Endodermal cell (in vitro differentiated cells): ENCODE results near the gene ZC3H11A. TPM values are rescaled to one million over a fixed set of nuclear protein-coding genes. Genes with fewer than 3 reads are reported as not detected.

Source experiments
- DNase-seq: peaks from one replicate; pipeline ENCODE4 v3.0.0-alpha.2; 2017
- H3K27ac ChIP-seq: 2 replicates; pipeline ENCODE4 v1.5.1; 2013; ENCODE audit warnings: mild to moderate bottlenecking, low read depth, low read length, moderate library complexity
- H3K27me3 ChIP-seq: 2 replicates; pipeline ENCODE4 v1.6.1; 2013; ENCODE audit warnings: mild to moderate bottlenecking, low read length, moderate library complexity; ENCODE audit not compliant: insufficient read depth, control insufficient read depth, poor library complexity, severe bottlenecking
- H3K36me3 ChIP-seq: 2 replicates; pipeline ENCODE4 v1.7.0; 2013; ENCODE audit warnings: mild to moderate bottlenecking, low read length, moderate library complexity; ENCODE audit not compliant: control insufficient read depth, insufficient read depth
- H3K4me1 ChIP-seq: one replicate; pipeline ENCODE4 v1.7.0; 2013; ENCODE audit warnings: low read length; ENCODE audit not compliant: control insufficient read depth, insufficient read depth
- H3K4me3 ChIP-seq: 2 replicates; pipeline ENCODE4 v1.5.1; 2013; ENCODE audit warnings: mild to moderate bottlenecking, low read length, moderate library complexity
- H3K9ac ChIP-seq: 2 replicates; pipeline ENCODE4 v1.6.1; 2013; ENCODE audit warnings: mild to moderate bottlenecking, low read length, moderate library complexity; ENCODE audit not compliant: poor library complexity, severe bottlenecking; ENCODE audit errors: extremely low read depth
- H3K9me3 ChIP-seq: 2 replicates; pipeline ENCODE4 v1.6.1; 2013; ENCODE audit warnings: mild to moderate bottlenecking, low read length, moderate library complexity; ENCODE audit not compliant: control insufficient read depth
- H3K27ac Mint-ChIP-seq: 2 replicates; pipeline ENCODE4 v1.8.0; 2020; ENCODE audit warnings: mixed read lengths
- H3K27me3 Mint-ChIP-seq: 2 replicates; pipeline ENCODE4 v1.8.0; 2021; ENCODE audit warnings: mild to moderate bottlenecking, mixed read lengths; ENCODE audit not compliant: insufficient read depth
- H3K36me3 Mint-ChIP-seq: 2 replicates; pipeline ENCODE4 v1.8.0; 2020; ENCODE audit warnings: low read depth, mixed read lengths
- H3K4me1 Mint-ChIP-seq: 2 replicates; pipeline ENCODE4 v1.8.0; 2020; ENCODE audit warnings: mixed read lengths
- H3K4me3 Mint-ChIP-seq: 2 replicates; pipeline ENCODE4 v1.8.0; 2020; ENCODE audit warnings: mild to moderate bottlenecking, moderate library complexity, mixed read lengths
- H3K9me3 Mint-ChIP-seq: 2 replicates; pipeline ENCODE4 v1.8.0; 2020; ENCODE audit warnings: mild to moderate bottlenecking, mixed read lengths
- WGBS, 2 experiments: methylation state at CpG; one replicate each; pipeline versions ENCODE4 v1.1.5 to v1.1.7; 2013; ENCODE audit warnings: missing lambda C conversion rate in 2 of 2, mixed read lengths in 1 of 2; ENCODE audit not compliant: insufficient coverage in 1 of 2, insufficient read length in 1 of 2; 5-methylcytosine and 5-hydroxymethylcytosine counted together
- total RNA-seq, 2 donors: library from RNA; stranded (reverse); fragmentation: NEBNext Ultra II Directional in 1 of 2; extraction: Animal tissue kit (Norgen Biotek cat#: 25700) in 1 of 2; gene quantifications; 2 replicates in 1 of 2; 3 replicates in 1 of 2; pipeline ENCODE4 v1.2.1, GENCODE V29; 2021
- TF ChIP-seq, protein P1 (sequence below): fragments of 200-600 bp; sonication (generic); conservative IDR thresholded peaks from 2 replicates; pipeline ENCODE4 v1.5.0; 2021; ENCODE audit warnings: antibody characterized with exemption, mild to moderate bottlenecking

Gene ZC3H11A
- total RNA-seq, 2 donors from 2014 or later = 83.9 to 119 TPM

DNA sequence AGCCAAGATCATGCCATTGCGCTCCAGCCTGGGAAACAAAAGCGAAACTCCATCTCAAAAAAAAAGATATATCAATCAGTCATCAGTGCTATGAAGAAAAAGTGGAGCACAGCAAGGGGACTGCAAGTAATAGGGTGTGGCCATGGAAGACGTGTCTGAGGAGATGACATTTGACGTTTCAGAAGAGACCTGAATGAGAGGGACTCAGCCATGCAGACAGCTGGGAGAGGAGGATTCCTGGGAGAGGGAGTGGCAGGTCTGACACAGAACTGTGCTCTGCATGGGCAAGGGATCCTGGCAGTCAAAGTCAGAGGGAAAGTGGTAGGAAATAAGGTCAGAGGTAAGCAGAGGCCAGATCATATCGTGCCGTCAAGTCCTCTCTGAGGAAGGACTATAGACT lies 27.2 kb upstream of the ZC3H11A start:
- no peaks in the 10 kb centered on the region for H3K9me3 ChIP-seq
- peaks cover 6% of the 10 kb centered on the region for H3K27me3 Mint-ChIP-seq
- H3K36me3 Mint-ChIP-seq = no peaks in the 10 kb centered on the region
- no peak for DNase-seq
- no peak overlapping the region for H3K4me3 Mint-ChIP-seq
- no peak overlapping the region for H3K27ac Mint-ChIP-seq
- 91 to 92% methylated on average over 4 to 6 of the region's 6 CpGs for WGBS, 2 experiments
- no peaks in the 10 kb centered on the region for H3K9me3 Mint-ChIP-seq
- H3K36me3 ChIP-seq = no peaks in the 10 kb centered on the region
- no peaks in the 10 kb centered on the region for H3K4me1 ChIP-seq
- no peaks in the 10 kb centered on the region for H3K27me3 ChIP-seq
- H3K27ac ChIP-seq = no peak overlapping the region
- TF ChIP-seq, protein P1, sequence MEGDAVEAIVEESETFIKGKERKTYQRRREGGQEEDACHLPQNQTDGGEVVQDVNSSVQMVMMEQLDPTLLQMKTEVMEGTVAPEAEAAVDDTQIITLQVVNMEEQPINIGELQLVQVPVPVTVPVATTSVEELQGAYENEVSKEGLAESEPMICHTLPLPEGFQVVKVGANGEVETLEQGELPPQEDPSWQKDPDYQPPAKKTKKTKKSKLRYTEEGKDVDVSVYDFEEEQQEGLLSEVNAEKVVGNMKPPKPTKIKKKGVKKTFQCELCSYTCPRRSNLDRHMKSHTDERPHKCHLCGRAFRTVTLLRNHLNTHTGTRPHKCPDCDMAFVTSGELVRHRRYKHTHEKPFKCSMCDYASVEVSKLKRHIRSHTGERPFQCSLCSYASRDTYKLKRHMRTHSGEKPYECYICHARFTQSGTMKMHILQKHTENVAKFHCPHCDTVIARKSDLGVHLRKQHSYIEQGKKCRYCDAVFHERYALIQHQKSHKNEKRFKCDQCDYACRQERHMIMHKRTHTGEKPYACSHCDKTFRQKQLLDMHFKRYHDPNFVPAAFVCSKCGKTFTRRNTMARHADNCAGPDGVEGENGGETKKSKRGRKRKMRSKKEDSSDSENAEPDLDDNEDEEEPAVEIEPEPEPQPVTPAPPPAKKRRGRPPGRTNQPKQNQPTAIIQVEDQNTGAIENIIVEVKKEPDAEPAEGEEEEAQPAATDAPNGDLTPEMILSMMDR = no peak
- peaks cover 12% of the 10 kb centered on the region for H3K4me1 Mint-ChIP-seq
- no peak overlapping the region for H3K9ac ChIP-seq
- H3K4me3 ChIP-seq = no peak overlapping the region

DNA sequence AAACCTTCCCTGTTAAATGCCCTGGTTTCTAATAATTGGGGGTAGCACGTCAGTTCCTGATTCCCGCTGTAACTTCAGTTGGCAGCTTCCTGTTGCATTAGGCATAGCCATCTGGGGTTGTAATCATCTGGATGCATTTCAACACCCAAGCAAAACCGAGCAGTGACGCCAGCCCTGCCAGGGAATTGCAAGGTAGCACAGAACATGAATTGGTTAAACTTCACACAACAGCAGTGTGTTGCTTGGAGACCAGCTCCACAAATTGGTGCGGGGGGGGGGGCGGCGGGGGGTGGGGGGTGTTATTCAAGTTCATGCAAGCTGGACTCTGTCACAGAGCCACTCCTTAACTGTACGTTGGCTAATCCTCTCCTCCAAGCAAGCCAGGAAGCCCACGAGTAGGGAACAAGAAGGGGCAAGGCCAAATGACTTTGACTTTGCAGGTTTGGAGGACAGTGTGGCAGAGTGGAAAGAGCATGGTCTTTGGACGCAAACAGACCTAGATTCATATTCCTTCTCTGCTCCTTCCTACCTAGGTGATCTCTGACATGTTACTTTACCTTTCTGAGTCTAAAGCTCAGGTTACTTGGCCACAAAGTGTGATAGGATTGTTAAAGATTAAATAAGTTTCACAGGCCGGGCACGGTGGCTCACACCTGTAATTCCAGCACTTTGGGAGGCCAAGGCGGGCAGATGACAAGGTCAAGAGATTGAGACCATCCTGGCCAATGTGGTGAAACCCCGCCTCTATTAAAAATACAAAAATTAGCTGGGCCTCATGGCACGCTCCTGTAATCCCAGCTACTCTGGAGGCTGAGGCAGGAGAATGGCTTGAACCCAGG lies 25.7 kb upstream of the ZC3H11A start:
- Mint-ChIP-seq H3K36me3 (no peaks in the 10 kb centered on the region), H3K4me1 (peaks cover 12% of the 10 kb centered on the region), H3K9me3 (no peaks in the 10 kb centered on the region), H3K4me3 (no peak overlapping the region), H3K27ac (no peak overlapping the region), H3K27me3 (peaks cover 6% of the 10 kb centered on the region)
- DNase-seq = no peak
- TF ChIP-seq, protein P1 = no peak
- no peaks in the 10 kb centered on the region for H3K4me1 ChIP-seq
- WGBS, 2 experiments = 88 to 92% methylated on average over 9 to 12 of the region's 15 CpGs
- H3K9ac ChIP-seq = no peak overlapping the region
- no peak overlapping the region for H3K27ac ChIP-seq
- no peaks in the 10 kb centered on the region for H3K9me3 ChIP-seq
- no peak overlapping the region for H3K4me3 ChIP-seq
- no peaks in the 10 kb centered on the region for H3K27me3 ChIP-seq
- no peaks in the 10 kb centered on the region for H3K36me3 ChIP-seq

DNA sequence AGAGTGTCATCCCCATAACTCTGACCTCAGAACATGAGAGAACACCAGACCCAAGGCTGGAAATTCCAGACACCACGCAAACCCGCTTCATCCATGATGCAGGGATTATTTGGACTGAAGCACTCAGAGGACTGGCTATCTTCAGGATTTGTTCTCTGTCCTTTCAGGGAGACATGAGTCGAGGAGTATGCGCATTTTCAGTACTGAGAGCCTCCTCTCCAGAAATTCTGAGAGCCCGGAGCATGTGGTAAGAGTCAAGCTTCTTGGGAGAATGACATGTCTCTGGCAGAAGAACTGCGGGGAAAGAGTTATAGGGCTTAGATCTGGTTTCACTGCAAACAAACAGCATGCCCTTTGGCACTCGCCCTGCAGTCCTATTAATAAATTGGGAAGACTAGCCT lies 23.5 kb upstream of the ZC3H11A start:
- no peak overlapping the region for H3K4me3 Mint-ChIP-seq
- no peak overlapping the region for H3K27ac Mint-ChIP-seq
- H3K36me3 ChIP-seq = no peaks in the 10 kb centered on the region
- no peak overlapping the region for H3K4me3 ChIP-seq
- DNase-seq = no peak
- TF ChIP-seq, protein P1 = no peak
- no peaks in the 10 kb centered on the region for H3K9me3 Mint-ChIP-seq
- 88 to 93% methylated on average over 7 of the region's 7 CpGs for WGBS, 2 experiments
- no peaks in the 10 kb centered on the region for H3K9me3 ChIP-seq
- H3K27me3 ChIP-seq = no peaks in the 10 kb centered on the region
- peaks cover 2% of the 10 kb centered on the region for H3K4me1 Mint-ChIP-seq
- no peaks in the 10 kb centered on the region for H3K4me1 ChIP-seq
- H3K9ac ChIP-seq = no peak overlapping the region
- peaks cover 6% of the 10 kb centered on the region for H3K27me3 Mint-ChIP-seq
- no peaks in the 10 kb centered on the region for H3K36me3 Mint-ChIP-seq
- no peak overlapping the region for H3K27ac ChIP-seq
